Spleen (tissue), 11 donors: ENCODE measurements around the gene DLG2. TPM values are rescaled to one million over a fixed set of nuclear protein-coding genes. Genes with fewer than 3 reads are reported as not detected.

Experiments used
- DNase-seq: peaks from one replicate; pipeline ENCODE4 v3.0.0-alpha.2; 2020
- H3K27ac ChIP-seq, 8 donors: fragments of 200-600 bp; sonication (generic) in 7 of 8; 1 replicate in 4 of 8; 2 replicates in 4 of 8; pipeline versions ENCODE4 v1.5.0 to v1.8.0; 2016 to 2021; ENCODE audit warnings: inconsistent platforms in 4 of 8, mild to moderate bottlenecking in 4 of 8, moderate library complexity in 1 of 8
- H3K27me3 ChIP-seq, 7 donors: fragments of 200-600 bp; sonication (generic) in 6 of 7; replicated peaks in 1 of 7; 1 replicate in 4 of 7; 2 replicates in 3 of 7; pipeline versions ENCODE4 v1.5.0 to v1.8.0; 2016 to 2021; ENCODE audit warnings: inconsistent platforms in 3 of 7, mild to moderate bottlenecking in 1 of 7
- H3K36me3 ChIP-seq, 6 donors: fragments of 200-600 bp; sonication (generic) in 5 of 6; 1 replicate in 4 of 6; 2 replicates in 2 of 6; pipeline versions ENCODE4 v1.5.0 to v1.8.0; 2016 to 2021; ENCODE audit warnings: inconsistent platforms in 2 of 6
- H3K4me1 ChIP-seq, 6 donors: fragments of 200-600 bp; sonication (generic) in 5 of 6; 1 replicate in 3 of 6; 2 replicates in 3 of 6; pipeline versions ENCODE4 v1.5.0 to v1.8.0; 2016 to 2021; ENCODE audit warnings: inconsistent platforms in 3 of 6
- H3K4me3 ChIP-seq, 8 donors: fragments of 200-600 bp; sonication (generic) in 7 of 8; 1 replicate in 4 of 8; 2 replicates in 4 of 8; pipeline versions ENCODE4 v1.5.0 to v1.8.0; 2016 to 2021; ENCODE audit warnings: inconsistent platforms in 4 of 8, mild to moderate bottlenecking in 4 of 8, moderate library complexity in 2 of 8
- H3K9me3 ChIP-seq, 8 donors: fragments of 200-600 bp; sonication (generic) in 7 of 8; 1 replicate in 4 of 8; 2 replicates in 4 of 8; pipeline versions ENCODE4 v1.5.0 to v1.8.0; 2016 to 2021; ENCODE audit warnings: inconsistent platforms in 4 of 8
- CTCF ChIP-seq, 11 experiments: fragments of 200-600 bp in 7 of 11; fragments of 450-650 bp in 4 of 11; sonication (generic) in 4 of 11; IDR thresholded peaks in 8 of 11; conservative IDR thresholded peaks in 3 of 11; 1 replicate in 7 of 11; 2 replicates in 4 of 11; pipeline versions ENCODE4 v1.4.0 to v1.8.0; 2016 to 2021; ENCODE audit warnings: antibody characterized with exemption in 11 of 11, inconsistent platforms in 4 of 11, mild to moderate bottlenecking in 1 of 11
- POLR2A ChIP-seq, 3 donors: fragments of 450-650 bp; IDR thresholded peaks; one replicate each; pipeline ENCODE4 v1.5.1; 2017; ENCODE audit warnings: antibody characterized with exemption in 3 of 3, mild to moderate bottlenecking in 1 of 3
- POLR2AphosphoS5 ChIP-seq, 3 donors: sonication (generic); formaldehyde crosslinking; IDR thresholded peaks; one replicate each; pipeline ENCODE4 v1.5.1; 2017; ENCODE audit warnings: antibody characterized with exemption in 3 of 3
- WGBS, 5 donors: extraction: QIAGEN DNeasy Blood & Tissue Kit in 3 of 5; methylation state at CpG; one replicate each; pipeline versions ENCODE4 v1.1.5 to v1.1.7; 2013 to 2018; 5-methylcytosine and 5-hydroxymethylcytosine counted together
- intact Hi-C: fragments of 100-400 bp; cut with DNase I; formaldehyde crosslinking; loops from one replicate; pipeline ENCODE4 v1.15.0; 2023; ENCODE audit warnings: low total_unique reads
- polyA plus RNA-seq, 3 donors: library from polyadenylated mRNA; stranded (reverse); fragments of 200-250 nt; gene quantifications; one replicate each; pipeline ENCODE4 v1.2.1, GENCODE V29; 2013
- total RNA-seq, 7 donors: library from RNA; depleted of rRNA in 3 of 7; stranded (reverse); fragments of >200 nt in 3 of 7; fragmentation: NEBNext Ultra II Directional in 4 of 7; extraction: Animal tissue kit (Norgen Biotek cat#: 25700) in 4 of 7; gene quantifications; one replicate each; pipeline versions ENCODE4 v1.1.0 to v1.2.1, GENCODE V29; 2016 to 2021
- donor health status: healthy with polysubstance abuse.
- donor health status: DM: no; HTN: no; CAD: no; lungs with moderate emphysema.
- donor health status: DM: no; HTN: no; CAD: no.
- donor health status: Bipolar disorder and iron deficiency.
- donor health status: healthy.
- donor health status: DM: no; HTN: no; CAD: no.
- donor health status: DM: yes; HTN: yes; CAD: no.

Gene DLG2
- total and polyA plus RNA-seq, 10 donors = 0.43 to 12.7 (median 7.9) TPM

- H3K4me1 ChIP-seq = no peaks in the 10 kb centered on the region
- H3K9me3 ChIP-seq = no peaks in the 10 kb centered on the region
- H3K4me3 ChIP-seq = no peak overlapping the region
- no peaks in the 10 kb centered on the region for H3K36me3 ChIP-seq
- H3K27me3 ChIP-seq = no peaks in the 10 kb centered on the region
- TF ChIP-seq CTCF (IDR thresholded peaks at IDR 0.05 in 8 of 11, conservative IDR thresholded peaks at IDR 0.05 in 3 of 11) = no peak
- TF ChIP-seq POLR2A (IDR thresholded peaks at IDR 0.05) = no peak
- no peak for TF ChIP-seq POLR2AphosphoS5 (IDR thresholded peaks at IDR 0.05)
- intact Hi-C loops = no loop called here
- WGBS, 5 donors = 67 to 80% (median 76%) methylated on average over 2 of the region's 2 CpGs
- DNase-seq = no peak
- no peak overlapping the region for H3K27ac ChIP-seq
These were observed 2115.5 kb downstream of the DLG2 start for GRCh38 chr11:83511646-83512045.

GRCh38 chr11:83510530-83511460 is 2116.3 kb downstream of the DLG2 start:
- no peaks in the 10 kb centered on the region for H3K9me3 ChIP-seq
- no peak overlapping the region for H3K27ac ChIP-seq
- H3K4me3 ChIP-seq = no peak overlapping the region
- DNase-seq = no peak
- H3K36me3 ChIP-seq = no peaks in the 10 kb centered on the region
- intact Hi-C loops = no loop called here
- no peaks in the 10 kb centered on the region for H3K27me3 ChIP-seq
- WGBS, 5 donors = 69 to 76% (median 74%) methylated on average over 11 of the region's 11 CpGs
- TF ChIP-seq CTCF (IDR thresholded peaks at IDR 0.05 in 8 of 11, conservative IDR thresholded peaks at IDR 0.05 in 3 of 11) = no peak
- no peak for TF ChIP-seq POLR2A (IDR thresholded peaks at IDR 0.05)
- TF ChIP-seq POLR2AphosphoS5 (IDR thresholded peaks at IDR 0.05) = no peak
- no peaks in the 10 kb centered on the region for H3K4me1 ChIP-seq

GRCh38 chr11:83508804-83509203 is 2118.3 kb downstream of the DLG2 start:
- intact Hi-C loops = no loop called here
- no peaks in the 10 kb centered on the region for H3K4me1 ChIP-seq
- WGBS, 5 donors = 62 to 74% (median 70%) methylated on average over 6 of the region's 6 CpGs
- no peak for DNase-seq
- TF ChIP-seq POLR2AphosphoS5 (IDR thresholded peaks at IDR 0.05) (no peak), POLR2A (IDR thresholded peaks at IDR 0.05) (no peak), CTCF (IDR thresholded peaks at IDR 0.05 in 8 of 11, conservative IDR thresholded peaks at IDR 0.05 in 3 of 11) (no peak)
- no peak overlapping the region for H3K27ac ChIP-seq
- no peaks in the 10 kb centered on the region for H3K27me3 ChIP-seq
- H3K9me3 ChIP-seq = no peaks in the 10 kb centered on the region
- no peaks in the 10 kb centered on the region for H3K36me3 ChIP-seq
- H3K4me3 ChIP-seq = no peak overlapping the region

GRCh38 chr11:83502041-83502440 is 2125.1 kb downstream of the DLG2 start:
- no peaks in the 10 kb centered on the region for H3K36me3 ChIP-seq
- H3K9me3 ChIP-seq = no peaks in the 10 kb centered on the region
- intact Hi-C loops = no loop called here
- TF ChIP-seq POLR2AphosphoS5 (IDR thresholded peaks at IDR 0.05) (no peak), POLR2A (IDR thresholded peaks at IDR 0.05) (no peak), CTCF (IDR thresholded peaks at IDR 0.05 in 8 of 11, conservative IDR thresholded peaks at IDR 0.05 in 3 of 11) (no peak)
- H3K4me1 ChIP-seq = no peaks in the 10 kb centered on the region
- DNase-seq = no peak
- H3K27me3 ChIP-seq = no peaks in the 10 kb centered on the region
- 91 to 96% (median 95%) methylated on average over 3 of the region's 3 CpGs for WGBS, 5 donors
- H3K27ac ChIP-seq = no peak overlapping the region
- H3K4me3 ChIP-seq = no peak overlapping the region
